ENCODE data around the gene PRR18. TPM values are rescaled to one million over a fixed set of nuclear protein-coding genes. Genes with fewer than 3 reads are reported as not detected.

Gene PRR18
- total RNA-seq, 1 experiment from 2014 or later: 0.23 TPM

DNA sequence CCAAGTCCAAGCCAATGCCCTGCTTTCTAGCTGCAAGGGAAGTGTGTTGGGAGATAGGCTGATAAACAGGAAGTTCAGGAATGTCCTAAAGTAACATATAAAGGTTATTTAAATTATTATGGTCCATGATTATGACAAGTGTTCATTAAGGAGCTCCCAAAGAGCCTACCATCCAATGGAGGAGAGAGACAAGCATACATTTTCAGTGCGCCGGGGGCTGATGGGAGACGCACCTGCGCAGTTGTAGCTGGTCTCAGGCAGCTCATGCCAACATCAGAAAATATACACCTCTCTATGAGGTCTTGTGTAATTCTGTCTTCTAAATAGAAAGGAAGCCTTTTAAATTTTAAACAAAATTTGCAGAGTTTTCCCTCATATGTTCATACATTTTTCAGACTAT, 46.8 kb upstream of the PRR18 start:
- no peak for DNase-seq (ENCODE audit: low read depth, low spot score)
- peaks cover 8% of the 10 kb centered on the region; the same call in 1 of the 2 replicates for H3K27me3 ChIP-seq (ENCODE audit: control insufficient read depth, insufficient read depth, low read length)
- POLR2A ChIA-PET: no interaction called here
- CTCF ChIA-PET: no interaction called here
- no peak overlapping the region for H3K4me3 ChIP-seq (ENCODE audit: low read depth in 2 of 2, low read length in 2 of 2)
- no peak for ATAC-seq
- in situ Hi-C loops (cut with HindIII; ENCODE audit: low pct_unique_long_range_greater_than_20kb, low sequenced_read_pairs) (no loop called here), intact Hi-C loops (cut with micrococcal nuclease; ENCODE audit: unreplicated experiment) (no loop called here)
- H3K4me1 ChIP-seq (ENCODE audit: control insufficient read depth, insufficient read depth, low read length): no peaks in the 10 kb centered on the region
- BruUV-seq (replicated peaks): no TSS peak
- H3K27ac ChIP-seq (ENCODE audit: low read length): no peak overlapping the region
- H3K36me3 ChIP-seq (ENCODE audit: control insufficient read depth, insufficient read depth, low read length): no peaks in the 10 kb centered on the region
- no peak for TF ChIP-seq SIN3A (IDR thresholded peaks at IDR 0.05; ENCODE audit: borderline replicate concordance, insufficient read depth, low read depth, low read length)
- TF ChIP-seq, protein P1, sequence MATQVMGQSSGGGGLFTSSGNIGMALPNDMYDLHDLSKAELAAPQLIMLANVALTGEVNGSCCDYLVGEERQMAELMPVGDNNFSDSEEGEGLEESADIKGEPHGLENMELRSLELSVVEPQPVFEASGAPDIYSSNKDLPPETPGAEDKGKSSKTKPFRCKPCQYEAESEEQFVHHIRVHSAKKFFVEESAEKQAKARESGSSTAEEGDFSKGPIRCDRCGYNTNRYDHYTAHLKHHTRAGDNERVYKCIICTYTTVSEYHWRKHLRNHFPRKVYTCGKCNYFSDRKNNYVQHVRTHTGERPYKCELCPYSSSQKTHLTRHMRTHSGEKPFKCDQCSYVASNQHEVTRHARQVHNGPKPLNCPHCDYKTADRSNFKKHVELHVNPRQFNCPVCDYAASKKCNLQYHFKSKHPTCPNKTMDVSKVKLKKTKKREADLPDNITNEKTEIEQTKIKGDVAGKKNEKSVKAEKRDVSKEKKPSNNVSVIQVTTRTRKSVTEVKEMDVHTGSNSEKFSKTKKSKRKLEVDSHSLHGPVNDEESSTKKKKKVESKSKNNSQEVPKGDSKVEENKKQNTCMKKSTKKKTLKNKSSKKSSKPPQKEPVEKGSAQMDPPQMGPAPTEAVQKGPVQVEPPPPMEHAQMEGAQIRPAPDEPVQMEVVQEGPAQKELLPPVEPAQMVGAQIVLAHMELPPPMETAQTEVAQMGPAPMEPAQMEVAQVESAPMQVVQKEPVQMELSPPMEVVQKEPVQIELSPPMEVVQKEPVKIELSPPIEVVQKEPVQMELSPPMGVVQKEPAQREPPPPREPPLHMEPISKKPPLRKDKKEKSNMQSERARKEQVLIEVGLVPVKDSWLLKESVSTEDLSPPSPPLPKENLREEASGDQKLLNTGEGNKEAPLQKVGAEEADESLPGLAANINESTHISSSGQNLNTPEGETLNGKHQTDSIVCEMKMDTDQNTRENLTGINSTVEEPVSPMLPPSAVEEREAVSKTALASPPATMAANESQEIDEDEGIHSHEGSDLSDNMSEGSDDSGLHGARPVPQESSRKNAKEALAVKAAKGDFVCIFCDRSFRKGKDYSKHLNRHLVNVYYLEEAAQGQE (IDR thresholded peaks at IDR 0.05; ENCODE audit: insufficient read depth in 1 of 2, low read depth in 2 of 2, low read length in 1 of 2): no peak
- no peak for TF ChIP-seq TCF7L2 (IDR thresholded peaks at IDR 0.05; ENCODE audit: low read depth, low read length)
- no peaks in the 10 kb centered on the region for H3K9me3 ChIP-seq (ENCODE audit: control insufficient read depth, insufficient read depth, low read depth, low read length)

DNA sequence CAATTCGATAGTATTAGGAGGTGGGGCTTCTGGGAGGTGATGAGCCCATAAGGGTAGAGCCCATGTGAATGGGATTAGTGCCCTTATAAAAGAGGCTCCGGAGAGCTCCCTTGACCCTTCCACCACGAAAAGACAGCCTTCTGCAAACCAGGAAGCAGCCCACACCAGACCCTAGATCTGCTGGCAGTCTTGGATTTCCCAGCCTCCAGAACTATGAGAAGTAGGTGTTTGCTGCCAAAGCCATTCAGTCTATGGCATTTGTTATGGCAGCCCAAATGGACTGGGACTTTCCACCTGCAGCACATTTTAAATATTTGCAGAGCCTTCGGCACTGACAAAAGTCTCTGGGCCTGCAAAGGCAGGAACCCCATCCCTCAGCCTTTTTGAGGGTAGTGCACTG, 46.0 kb upstream of the PRR18 start:
- POLR2A ChIA-PET: no interaction called here
- H3K27ac ChIP-seq (ENCODE audit: low read length): no peak overlapping the region
- H3K4me3 ChIP-seq (ENCODE audit: low read depth in 2 of 2, low read length in 2 of 2): no peak overlapping the region
- peaks cover 8% of the 10 kb centered on the region; the same call in 1 of the 2 replicates for H3K27me3 ChIP-seq (ENCODE audit: control insufficient read depth, insufficient read depth, low read length)
- H3K36me3 ChIP-seq (ENCODE audit: control insufficient read depth, insufficient read depth, low read length): no peaks in the 10 kb centered on the region
- BruUV-seq (replicated peaks): no TSS peak
- TF ChIP-seq SIN3A (IDR thresholded peaks at IDR 0.05; ENCODE audit: borderline replicate concordance, insufficient read depth, low read depth, low read length): no peak
- TF ChIP-seq, protein P2, sequence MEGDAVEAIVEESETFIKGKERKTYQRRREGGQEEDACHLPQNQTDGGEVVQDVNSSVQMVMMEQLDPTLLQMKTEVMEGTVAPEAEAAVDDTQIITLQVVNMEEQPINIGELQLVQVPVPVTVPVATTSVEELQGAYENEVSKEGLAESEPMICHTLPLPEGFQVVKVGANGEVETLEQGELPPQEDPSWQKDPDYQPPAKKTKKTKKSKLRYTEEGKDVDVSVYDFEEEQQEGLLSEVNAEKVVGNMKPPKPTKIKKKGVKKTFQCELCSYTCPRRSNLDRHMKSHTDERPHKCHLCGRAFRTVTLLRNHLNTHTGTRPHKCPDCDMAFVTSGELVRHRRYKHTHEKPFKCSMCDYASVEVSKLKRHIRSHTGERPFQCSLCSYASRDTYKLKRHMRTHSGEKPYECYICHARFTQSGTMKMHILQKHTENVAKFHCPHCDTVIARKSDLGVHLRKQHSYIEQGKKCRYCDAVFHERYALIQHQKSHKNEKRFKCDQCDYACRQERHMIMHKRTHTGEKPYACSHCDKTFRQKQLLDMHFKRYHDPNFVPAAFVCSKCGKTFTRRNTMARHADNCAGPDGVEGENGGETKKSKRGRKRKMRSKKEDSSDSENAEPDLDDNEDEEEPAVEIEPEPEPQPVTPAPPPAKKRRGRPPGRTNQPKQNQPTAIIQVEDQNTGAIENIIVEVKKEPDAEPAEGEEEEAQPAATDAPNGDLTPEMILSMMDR (IDR thresholded peaks at IDR 0.05): no peak
- TF ChIP-seq, protein P1 (IDR thresholded peaks at IDR 0.05; ENCODE audit: insufficient read depth in 1 of 2, low read depth in 2 of 2, low read length in 1 of 2): no peak
- TF ChIP-seq TCF7L2 (IDR thresholded peaks at IDR 0.05; ENCODE audit: low read depth, low read length): no peak
- TF ChIP-seq POLR2AphosphoS5 (IDR thresholded peaks at IDR 0.05; ENCODE audit: low read depth, low read length): no peak
- no peaks in the 10 kb centered on the region for H3K4me1 ChIP-seq (ENCODE audit: control insufficient read depth, insufficient read depth, low read length)
- no peaks in the 10 kb centered on the region for H3K9me3 ChIP-seq (ENCODE audit: control insufficient read depth, insufficient read depth, low read depth, low read length)
- DNase-seq (ENCODE audit: low read depth, low spot score): no peak
- no peak for ATAC-seq
- intact Hi-C loops (cut with micrococcal nuclease; ENCODE audit: unreplicated experiment): no loop called here
- CTCF ChIA-PET: no interaction called here
- in situ Hi-C loops (cut with HindIII; ENCODE audit: low pct_unique_long_range_greater_than_20kb, low sequenced_read_pairs): no loop called here
